GM21786 (cell line): Measurements from ENCODE around the gene CAB39.

Experiments used
- ATAC-seq: cut with Tn5 transposase; IDR thresholded peaks from one replicate; pipeline ENCODE4 v1.9.1; 2021; ENCODE audit not compliant: unreplicated experiment

Gene CAB39

GRCh38 chr2:230749111-230749510, 36.5 kb downstream of the CAB39 start:
- ATAC-seq = no peak

DNA sequence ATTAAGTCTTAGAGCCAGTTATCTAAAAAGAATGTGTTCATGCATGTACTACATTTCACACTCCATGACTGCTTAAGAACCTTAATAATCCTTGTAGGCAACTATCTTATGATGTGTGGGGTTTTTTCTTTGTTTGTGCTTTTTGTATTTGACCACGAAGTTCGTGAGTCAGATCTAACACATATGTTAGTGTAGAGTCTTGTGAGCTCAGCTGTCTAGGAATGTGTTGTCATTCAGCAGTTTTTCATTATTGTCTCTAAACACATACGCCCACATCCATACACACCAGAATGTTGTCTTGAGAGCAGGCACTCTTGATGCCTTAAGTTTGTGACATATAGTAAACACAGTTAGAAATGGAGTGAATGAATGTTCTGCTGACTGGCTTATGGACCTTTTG, 38.4 kb downstream of the CAB39 start:
- ATAC-seq = no peak

- no peak for ATAC-seq
Observed at GRCh38 chr2:230754200-230754599, 41.6 kb downstream of the CAB39 start.

DNA sequence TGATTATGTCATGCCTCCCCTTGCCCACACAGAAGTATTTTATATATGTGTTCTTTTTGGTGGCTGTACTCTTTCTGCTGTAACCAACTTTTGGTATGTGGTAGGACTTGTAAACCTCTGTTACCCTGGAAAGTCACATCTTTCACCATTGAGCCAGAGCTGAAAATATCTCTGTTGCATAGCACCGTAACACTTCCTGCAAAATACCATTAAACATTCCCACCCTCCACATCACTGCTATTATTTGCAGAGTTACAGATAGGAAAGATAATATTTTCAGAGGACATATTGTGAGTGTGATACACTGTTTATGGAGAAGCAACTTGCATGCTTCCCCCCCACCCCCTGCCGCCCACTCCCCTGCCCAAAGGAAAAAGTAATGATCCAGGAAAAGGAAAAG, 44.8 kb downstream of the CAB39 start:
- no peak for ATAC-seq

GRCh38 chr2:230758566-230759480, 46.2 kb downstream of the CAB39 start:
- ATAC-seq = no peak

DNA sequence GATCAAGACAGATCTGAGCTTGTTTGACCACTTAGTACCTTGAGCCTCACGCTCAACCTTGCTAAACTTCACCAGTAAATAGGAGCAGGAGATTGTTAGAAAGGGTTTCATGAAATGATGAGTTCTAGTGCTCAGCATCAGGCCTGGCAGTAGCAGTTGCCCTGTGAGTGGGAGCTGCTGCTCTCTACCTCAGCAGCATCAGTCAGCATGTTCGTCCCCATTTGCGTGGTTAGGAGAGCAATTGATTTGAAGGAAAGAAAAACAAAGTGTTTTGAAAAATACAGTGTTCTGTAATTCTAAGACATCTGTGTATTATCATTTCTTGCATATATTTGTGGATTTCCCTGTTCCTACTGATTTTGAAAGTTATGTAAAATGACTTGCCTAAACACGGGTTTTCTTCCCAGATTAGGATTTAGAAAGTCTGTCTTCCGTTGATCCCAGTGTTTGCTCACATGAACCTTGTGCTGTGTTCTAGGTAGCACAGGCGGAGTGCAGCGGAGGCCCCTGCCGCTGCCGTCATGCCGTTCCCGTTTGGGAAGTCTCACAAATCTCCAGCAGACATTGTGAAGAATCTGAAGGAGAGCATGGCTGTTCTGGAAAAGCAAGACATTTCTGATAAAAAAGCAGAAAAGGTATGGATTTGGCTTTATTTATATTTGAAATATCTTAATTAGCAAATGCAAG, 47.0 kb downstream of the CAB39 start:
- no peak for ATAC-seq

DNA sequence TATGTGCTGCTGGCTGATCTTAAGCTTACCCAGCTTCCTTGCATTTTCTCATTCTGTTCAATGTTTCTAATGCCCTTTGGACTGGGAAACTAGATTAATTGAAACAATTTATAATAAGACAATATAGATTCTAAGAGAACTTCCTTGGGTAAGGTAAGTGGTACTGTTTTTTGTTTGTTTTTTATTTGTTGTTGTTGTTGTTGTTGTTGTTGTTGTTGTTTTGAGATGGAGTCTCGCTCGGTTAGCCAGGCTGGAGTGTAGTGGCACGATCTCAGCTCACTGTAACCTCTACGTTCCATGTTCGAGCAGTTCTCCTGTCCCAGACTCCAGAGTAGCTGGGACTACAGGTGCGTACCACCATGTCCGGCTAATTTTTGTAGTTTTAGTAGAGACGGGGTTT, 49.1 kb downstream of the CAB39 start:
- no peak for ATAC-seq

DNA sequence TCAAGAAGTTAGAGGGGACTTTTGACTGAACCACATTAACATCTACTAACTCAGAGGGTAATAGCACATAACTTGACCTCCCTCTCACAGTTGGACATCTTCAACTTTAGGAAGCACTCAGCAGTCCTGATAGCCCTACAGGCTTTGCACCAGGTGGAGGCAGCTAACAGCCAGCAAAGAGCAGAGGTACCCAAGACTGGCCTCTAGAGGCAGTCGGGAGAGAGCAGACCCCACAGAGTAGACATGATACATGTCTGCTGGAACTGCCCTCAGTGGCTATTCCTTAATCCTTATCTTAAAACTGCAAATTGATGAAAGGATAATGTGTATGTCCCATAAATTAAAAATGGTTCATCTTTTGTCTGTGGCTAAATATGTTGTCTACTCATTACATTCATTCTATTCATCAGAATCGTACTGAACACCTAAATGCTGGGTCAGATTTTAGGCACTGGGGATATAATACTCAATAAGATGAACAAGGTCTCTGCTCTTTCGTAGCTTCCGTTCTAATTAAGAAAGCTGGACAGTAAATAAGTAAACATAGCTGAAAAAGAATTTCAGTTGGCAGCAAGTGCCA, 49.8 kb downstream of the CAB39 start:
- peak; percentile 72 for ATAC-seq

- ATAC-seq = no peak
Observed at GRCh38 chr2:230764346-230764745, 51.7 kb downstream of the CAB39 start.

GRCh38 chr2:230765611-230766300, 53.1 kb downstream of the CAB39 start:
- ATAC-seq = no peak

- no peak for ATAC-seq
Observed at GRCh38 chr2:230767862-230768388, 55.3 kb downstream of the CAB39 start.

- ATAC-seq = no peak
Observed at GRCh38 chr2:230770804-230771203, 58.2 kb downstream of the CAB39 start.

GRCh38 chr2:230772156-230772555, 59.5 kb downstream of the CAB39 start:
- ATAC-seq = no peak

- ATAC-seq = no peak
Observed at GRCh38 chr2:230773039-230773773, 60.6 kb downstream of the CAB39 start.

DNA sequence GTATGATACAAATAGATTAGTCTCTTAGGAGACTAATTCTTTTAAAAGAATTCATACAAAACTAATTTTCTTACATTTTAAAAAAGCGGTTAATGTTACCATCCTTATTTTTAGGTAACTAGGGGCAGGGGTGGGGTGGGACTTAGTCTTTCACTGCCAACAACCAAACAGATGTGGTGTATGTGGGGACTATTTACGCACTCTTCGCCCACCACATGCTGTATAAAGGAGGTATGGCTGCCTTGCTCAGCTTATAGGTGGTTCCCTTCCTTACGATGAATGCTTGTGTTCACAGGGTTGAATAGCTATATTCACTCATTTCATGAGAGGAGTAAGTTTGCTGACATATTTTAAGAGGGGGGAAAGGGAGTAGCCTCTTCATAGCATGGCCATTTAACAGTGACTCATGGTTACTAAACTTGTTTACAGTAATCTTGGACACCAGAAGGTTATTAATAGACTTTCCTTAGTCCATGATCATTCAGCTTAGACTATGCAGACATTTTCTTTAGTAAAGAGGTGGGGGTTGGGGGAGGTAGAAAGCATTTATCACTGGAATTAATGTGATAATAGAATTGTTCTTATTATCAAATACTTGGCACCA, 61.8 kb downstream of the CAB39 start:
- no peak for ATAC-seq

GRCh38 chr2:230775737-230776136, 63.1 kb downstream of the CAB39 start:
- no peak for ATAC-seq

- no peak for ATAC-seq
Observed at GRCh38 chr2:230777721-230778120, 65.1 kb downstream of the CAB39 start.

- ATAC-seq = no peak
Observed at GRCh38 chr2:230778350-230779063, 65.9 kb downstream of the CAB39 start.

DNA sequence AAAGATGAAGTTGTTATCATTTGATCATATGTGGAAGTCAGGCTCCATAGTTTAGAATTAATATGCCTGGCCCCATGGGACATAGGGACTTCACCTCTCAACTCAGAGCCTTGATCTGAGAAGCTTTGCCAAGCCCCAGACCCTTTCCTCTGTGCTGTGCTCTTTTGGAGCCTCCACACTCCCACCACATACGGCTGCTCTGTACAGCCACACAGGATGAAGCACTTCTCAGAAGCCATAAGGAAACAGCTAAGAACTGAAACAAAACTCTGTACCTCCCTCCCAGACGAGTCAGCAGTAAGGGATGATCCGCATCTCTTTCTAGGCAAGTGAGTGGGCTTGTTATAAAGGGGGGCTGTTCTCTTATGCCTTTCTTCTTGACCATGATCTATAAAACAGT, 66.5 kb downstream of the CAB39 start:
- no peak for ATAC-seq
